Liver (tissue), 3 donors: ENCODE results near the gene ALG1.
"Not testable (repeated sequence)": the region's sequence is repeated elsewhere in the genome, so short reads cannot be mapped to it uniquely, and the experiment has no call there.

Experiments used
- ATF3 ChIP-seq: IDR thresholded peaks from 2 replicates; pipeline ENCODE4 v1.6.1; 2016; ENCODE audit warnings: antibody characterized with exemption
- MAX ChIP-seq: IDR thresholded peaks from 2 replicates; pipeline ENCODE4 v1.6.1; 2016; ENCODE audit warnings: antibody characterized with exemption
- REST ChIP-seq: IDR thresholded peaks from 2 replicates; pipeline ENCODE4 v1.6.1; 2016; ENCODE audit warnings: antibody characterized with exemption, mild to moderate bottlenecking
- RXRA ChIP-seq, 2 donors: IDR thresholded peaks; 2 replicates each; pipeline ENCODE4 v1.6.1; 2017 to 2018; ENCODE audit warnings: antibody characterized with exemption in 2 of 2, mild to moderate bottlenecking in 1 of 2
- SP1 ChIP-seq: IDR thresholded peaks from 2 replicates; pipeline ENCODE4 v1.6.1; 2018; ENCODE audit warnings: antibody characterized with exemption, mild to moderate bottlenecking
- TAF1 ChIP-seq: conservative IDR thresholded peaks from 2 replicates; pipeline ENCODE4 v1.6.1; 2016; ENCODE audit warnings: antibody characterized with exemption, mild to moderate bottlenecking
- YY1 ChIP-seq: IDR thresholded peaks from 2 replicates; pipeline ENCODE4 v1.6.1; 2016; ENCODE audit warnings: antibody characterized with exemption, mild to moderate bottlenecking
- TF ChIP-seq, protein P1 (sequence below): fragments of 150-350 bp; IDR thresholded peaks from 2 replicates; pipeline ENCODE4 v1.5.1; 2017; ENCODE audit warnings: improper control_type of control experiment, low read depth, low read length; ENCODE audit not compliant: missing input control
- donor health status: healthy.
- donor health status: healthy.

DNA sequence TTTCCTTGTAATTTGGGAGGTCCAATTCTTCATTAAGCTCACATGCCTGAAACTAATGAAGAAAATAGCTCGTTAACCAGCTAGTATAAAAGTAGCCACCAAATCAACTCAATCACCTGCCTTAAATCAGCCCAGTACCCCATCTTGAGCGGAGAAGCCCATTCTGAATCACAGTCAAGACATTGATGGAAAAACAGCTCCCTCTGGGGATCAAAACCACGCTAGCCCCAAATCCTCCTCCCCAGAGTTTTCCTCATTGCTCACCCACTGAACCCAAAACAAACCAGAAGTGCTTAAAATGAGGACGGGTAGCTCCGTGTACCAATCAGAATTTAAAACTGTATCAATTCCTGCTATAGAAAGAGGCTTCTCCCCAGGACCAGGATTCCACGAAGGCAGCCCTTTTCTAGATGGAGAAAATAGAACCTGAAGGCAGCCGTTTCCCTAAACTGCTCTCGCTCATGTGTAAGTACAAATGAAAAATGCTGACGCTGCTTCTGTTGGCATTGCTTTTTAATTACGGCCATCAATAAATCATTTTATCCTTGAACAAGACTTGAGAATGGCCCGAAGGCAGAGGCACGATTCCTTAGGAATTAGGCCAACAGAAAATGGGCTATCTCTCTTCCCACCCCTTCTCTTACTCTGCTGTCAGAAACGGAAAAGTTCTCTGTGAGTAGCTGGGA lies 61.4 kb downstream of the ALG1 start:
- not testable (repeated sequence) for TF ChIP-seq YY1; MAX; RXRA (IDR thresholded peaks at IDR 0.05); SP1; TAF1; ATF3; REST
- TF ChIP-seq, protein P1, sequence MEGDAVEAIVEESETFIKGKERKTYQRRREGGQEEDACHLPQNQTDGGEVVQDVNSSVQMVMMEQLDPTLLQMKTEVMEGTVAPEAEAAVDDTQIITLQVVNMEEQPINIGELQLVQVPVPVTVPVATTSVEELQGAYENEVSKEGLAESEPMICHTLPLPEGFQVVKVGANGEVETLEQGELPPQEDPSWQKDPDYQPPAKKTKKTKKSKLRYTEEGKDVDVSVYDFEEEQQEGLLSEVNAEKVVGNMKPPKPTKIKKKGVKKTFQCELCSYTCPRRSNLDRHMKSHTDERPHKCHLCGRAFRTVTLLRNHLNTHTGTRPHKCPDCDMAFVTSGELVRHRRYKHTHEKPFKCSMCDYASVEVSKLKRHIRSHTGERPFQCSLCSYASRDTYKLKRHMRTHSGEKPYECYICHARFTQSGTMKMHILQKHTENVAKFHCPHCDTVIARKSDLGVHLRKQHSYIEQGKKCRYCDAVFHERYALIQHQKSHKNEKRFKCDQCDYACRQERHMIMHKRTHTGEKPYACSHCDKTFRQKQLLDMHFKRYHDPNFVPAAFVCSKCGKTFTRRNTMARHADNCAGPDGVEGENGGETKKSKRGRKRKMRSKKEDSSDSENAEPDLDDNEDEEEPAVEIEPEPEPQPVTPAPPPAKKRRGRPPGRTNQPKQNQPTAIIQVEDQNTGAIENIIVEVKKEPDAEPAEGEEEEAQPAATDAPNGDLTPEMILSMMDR: not testable (repeated sequence)
